Mononuclear cell (primary cell): ENCODE data around the gene CXCR2. TPM values are rescaled to one million over a fixed set of nuclear protein-coding genes. Genes with fewer than 3 reads are reported as not detected.
"Not testable (repeated sequence)": the region's sequence is repeated elsewhere in the genome, so short reads cannot be mapped to it uniquely, and the experiment has no call there.

Experiments
- H3K27me3 ChIP-seq: 2 replicates; pipeline ENCODE4 v1.6.0; 2011; ENCODE audit warnings: low read length, control low read depth; ENCODE audit not compliant: insufficient read depth
- H3K4me1 ChIP-seq: 2 replicates; pipeline ENCODE4 v1.5.1; 2011; ENCODE audit warnings: mild to moderate bottlenecking, low read length, control low read depth; ENCODE audit not compliant: insufficient read depth
- H3K4me3 ChIP-seq: 2 replicates; pipeline ENCODE4 v1.5.1; 2011; ENCODE audit warnings: mild to moderate bottlenecking, low read length, moderate library complexity
- H3K9me3 ChIP-seq: 2 replicates; pipeline ENCODE4 v1.5.1; 2011; ENCODE audit warnings: low read depth, mild to moderate bottlenecking, control low read depth, low read length
- total RNA-seq: library from RNA; depleted of rRNA; stranded (reverse); fragments of >200 nt; gene quantifications from one replicate; pipeline ENCODE4 v1.2.3, GENCODE V29; 2012

The CXCR2 gene
- total RNA-seq, 1 donor: 0.73 TPM

DNA sequence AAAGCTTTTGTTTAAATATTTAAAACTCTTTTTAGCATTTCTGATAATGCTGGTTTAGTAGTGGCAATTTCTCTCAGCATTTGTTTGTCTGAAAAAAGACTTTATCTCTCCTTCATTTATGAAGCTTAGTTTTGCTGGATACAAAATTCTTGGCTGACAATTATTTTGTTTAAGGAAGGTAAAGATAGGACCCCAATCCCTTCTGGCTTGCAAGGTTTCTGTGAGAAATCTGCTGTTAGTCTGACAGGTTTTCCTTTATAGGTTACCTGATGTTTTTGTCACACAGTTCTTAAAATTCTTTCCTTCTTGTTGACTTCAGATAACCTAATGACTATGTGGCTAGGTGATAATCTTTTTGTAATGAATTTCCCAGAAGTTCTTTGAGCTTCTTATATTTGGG lies 3.5 kb upstream of the CXCR2 start:
- H3K4me1 ChIP-seq: peaks cover 32% of the 10 kb centered on the region
- H3K9me3 ChIP-seq, H3K4me3 ChIP-seq, H3K27me3 ChIP-seq: not testable (repeated sequence)

DNA sequence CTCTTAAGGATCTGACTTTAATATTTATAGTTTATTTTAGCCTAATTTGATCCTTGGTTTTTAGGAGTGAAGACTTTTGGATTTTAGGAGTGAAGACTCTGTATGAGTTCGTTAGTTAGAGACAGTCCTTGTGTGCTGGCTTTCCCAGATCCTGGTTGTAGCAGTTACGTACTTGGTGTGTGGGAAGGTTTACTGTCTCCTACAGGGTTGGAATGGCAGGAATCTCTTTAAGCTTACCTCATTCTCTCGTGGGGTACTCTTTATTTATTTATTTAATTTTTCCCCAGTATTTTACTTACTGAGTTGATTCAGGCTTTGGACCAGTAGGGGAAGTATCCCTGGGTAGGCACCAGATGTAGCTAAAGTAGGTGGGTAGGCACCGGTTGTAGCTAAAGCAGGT lies 1.8 kb upstream of the CXCR2 start:
- no peak overlapping the region for H3K4me3 ChIP-seq
- H3K27me3 ChIP-seq: no peaks in the 10 kb centered on the region
- peaks cover 5% of the 10 kb centered on the region for H3K9me3 ChIP-seq
- peaks cover 49% of the 10 kb centered on the region for H3K4me1 ChIP-seq

DNA sequence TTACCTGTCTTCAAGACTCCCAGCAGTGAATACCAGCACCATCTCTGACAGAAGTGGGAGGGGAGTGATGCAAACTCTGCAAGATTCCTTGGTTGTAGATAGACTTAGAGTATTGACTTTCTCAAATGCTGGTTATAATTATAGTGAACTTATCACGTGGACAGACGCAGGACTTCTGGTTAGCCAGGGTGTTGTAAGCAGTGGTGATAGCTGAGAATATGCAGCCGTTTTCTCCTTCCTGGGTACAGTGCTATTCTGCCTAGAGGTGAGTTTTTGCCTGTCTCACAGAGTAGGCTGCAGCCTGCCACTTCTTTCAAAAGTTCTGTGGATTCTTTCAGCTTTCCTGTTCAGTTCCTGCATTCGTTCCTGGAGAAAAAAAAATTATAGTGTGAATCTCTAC lies 733 bp upstream of the CXCR2 start:
- Histone ChIP-seq H3K27me3 (no peaks in the 10 kb centered on the region), H3K4me3 (peak overlapping the region; percentile 31), H3K4me1 (peaks cover 59% of the 10 kb centered on the region), H3K9me3 (peaks cover 5% of the 10 kb centered on the region)

DNA sequence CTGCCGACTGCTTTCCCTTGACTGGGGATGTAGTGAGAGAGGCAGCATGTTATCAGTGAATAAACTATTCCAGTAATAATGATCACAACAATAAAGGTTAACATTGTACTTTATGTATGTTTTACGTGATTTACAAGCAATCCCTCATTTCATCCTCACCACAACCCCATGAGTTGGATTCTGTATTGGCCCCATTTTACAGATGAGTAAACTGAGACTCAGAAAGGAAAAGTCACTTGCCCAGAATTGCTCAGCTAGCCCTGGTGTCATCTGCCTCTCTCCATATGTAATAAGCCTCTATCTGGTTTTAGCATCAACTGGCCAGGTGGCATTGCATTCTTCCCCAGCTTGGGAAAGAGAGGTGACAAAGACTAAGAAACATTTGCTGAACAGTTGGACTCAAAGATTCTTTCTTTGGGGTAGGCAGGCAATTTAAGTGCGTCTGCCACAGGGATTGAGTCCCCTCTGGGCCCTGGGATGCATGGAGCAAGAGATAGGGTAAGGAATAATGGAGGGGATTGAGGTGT lies 2.2 kb downstream of the CXCR2 start:
- Histone ChIP-seq H3K4me1 (peaks cover 70% of the 10 kb centered on the region), H3K27me3 (no peaks in the 10 kb centered on the region), H3K9me3 (no peaks in the 10 kb centered on the region), H3K4me3 (peak overlapping the region; percentile 31)

DNA sequence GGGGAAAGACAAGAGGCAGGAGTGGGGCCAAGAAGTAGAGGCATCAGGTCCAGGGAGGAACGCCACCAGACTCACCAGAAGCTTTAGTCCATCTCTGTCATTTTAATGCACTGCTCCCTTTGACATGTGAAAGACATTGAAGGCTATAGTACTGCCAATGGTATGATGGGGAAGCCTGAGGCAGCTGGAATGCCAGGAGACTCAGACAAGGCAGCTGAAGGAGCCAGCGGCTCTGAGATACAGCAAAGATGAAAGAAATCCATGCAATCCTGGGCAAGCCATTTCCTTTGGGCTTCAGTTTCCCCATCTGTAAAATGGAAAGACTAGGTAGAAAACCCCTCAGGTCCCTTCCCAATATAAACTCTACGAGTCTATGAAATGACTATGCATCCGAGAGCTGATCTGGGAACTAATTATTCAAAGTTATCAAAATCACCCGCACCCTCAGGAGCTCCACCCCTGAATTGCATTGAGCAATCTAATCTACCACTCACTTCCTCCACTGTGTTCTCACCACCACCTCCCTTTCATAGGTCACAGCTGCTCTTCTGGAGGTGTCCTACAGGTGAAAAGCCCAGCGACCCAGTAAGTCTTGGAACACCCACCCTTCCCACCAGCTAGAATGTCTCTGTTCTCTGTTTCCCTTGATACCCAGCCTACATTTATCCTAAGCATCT lies 3.1 kb downstream of the CXCR2 start:
- H3K4me3 ChIP-seq: peak overlapping the region; percentile 31
- peaks cover 70% of the 10 kb centered on the region for H3K4me1 ChIP-seq

DNA sequence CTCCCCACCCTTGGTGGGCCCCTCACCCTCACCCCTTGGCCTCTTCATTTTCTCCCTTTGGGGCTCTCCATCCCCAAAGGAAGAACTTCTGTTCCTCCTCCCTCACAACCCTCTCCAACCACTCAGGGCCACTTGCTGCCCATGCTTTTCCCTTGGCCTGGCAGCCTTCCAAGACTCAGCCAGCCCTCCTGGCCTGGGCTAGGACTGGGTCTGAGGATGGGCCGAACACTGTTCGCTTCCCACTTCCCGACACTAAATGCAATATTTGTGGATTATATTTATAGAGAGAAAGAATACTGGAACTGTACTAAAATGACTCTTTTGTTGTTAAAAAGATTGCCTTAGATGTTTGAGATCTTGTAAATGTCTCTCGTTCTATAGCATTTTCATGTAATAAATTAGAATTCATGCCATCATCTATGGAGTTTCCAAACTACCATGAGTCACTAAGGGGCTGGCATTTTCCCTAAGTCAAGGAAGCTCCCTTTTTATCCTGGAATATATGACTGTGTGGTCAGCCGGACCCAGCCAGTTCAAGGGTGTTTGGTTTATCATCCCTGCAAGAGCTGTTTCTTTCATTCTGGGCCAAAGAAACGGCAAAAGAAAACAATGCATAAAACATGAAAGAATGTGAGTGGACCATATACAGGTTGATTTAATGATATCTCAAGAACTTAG lies 3.8 kb downstream of the CXCR2 start:
- H3K4me1 ChIP-seq: peaks cover 65% of the 10 kb centered on the region
- H3K9me3 ChIP-seq: no peaks in the 10 kb centered on the region
- no peaks in the 10 kb centered on the region for H3K27me3 ChIP-seq
- peak overlapping the region; percentile 31 for H3K4me3 ChIP-seq

More for the DNA sequence above, 3.1 kb downstream of the CXCR2 start:
- Histone ChIP-seq H3K27me3 (no peaks in the 10 kb centered on the region), H3K9me3 (no peaks in the 10 kb centered on the region)

DNA sequence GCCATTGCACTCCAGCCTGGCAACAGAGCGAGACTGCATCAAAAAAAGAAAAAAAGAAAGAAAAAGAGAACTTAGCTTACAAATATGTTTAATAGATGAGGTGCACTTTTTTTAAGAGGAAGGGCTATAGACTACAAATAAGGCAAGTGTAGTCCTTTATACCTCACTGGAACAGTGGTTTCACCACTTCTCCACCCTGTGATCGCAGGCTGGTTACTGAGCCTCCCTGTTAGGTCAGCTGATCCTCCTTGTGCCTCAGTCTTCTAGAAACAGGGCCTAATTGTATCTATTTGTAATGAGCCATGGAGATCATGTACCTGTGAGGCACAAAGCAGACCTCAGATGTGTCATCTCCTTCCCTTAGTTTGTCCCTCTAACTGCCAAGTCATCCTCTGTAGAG lies 4.5 kb downstream of the CXCR2 start:
- H3K4me1 ChIP-seq: peaks cover 57% of the 10 kb centered on the region
- H3K4me3 ChIP-seq: peak overlapping the region; percentile 31
- no peaks in the 10 kb centered on the region for H3K27me3 ChIP-seq
- no peaks in the 10 kb centered on the region for H3K9me3 ChIP-seq

DNA sequence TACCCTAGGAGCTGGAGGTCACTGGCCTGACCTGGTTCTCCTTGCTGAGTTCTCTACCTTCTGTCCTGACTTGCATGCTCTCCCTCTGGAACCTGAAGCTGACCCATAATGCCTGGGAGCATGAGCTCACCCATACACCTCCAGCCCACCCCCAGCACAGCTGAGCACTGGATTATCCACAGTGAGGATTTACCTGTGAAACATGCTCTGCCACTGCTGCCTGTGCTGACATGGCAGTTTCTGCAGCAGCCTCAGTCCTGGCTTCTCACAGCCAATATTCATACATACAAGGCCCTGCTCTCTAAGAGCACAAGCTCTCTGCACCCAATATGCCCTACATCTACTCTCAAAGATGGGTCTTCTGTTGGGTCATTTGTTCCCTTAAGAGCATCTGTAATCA lies 5.0 kb downstream of the CXCR2 start:
- H3K9me3 ChIP-seq: no peaks in the 10 kb centered on the region
- H3K4me1 ChIP-seq: peaks cover 53% of the 10 kb centered on the region
- no peaks in the 10 kb centered on the region for H3K27me3 ChIP-seq
- H3K4me3 ChIP-seq: peak overlapping the region; percentile 31

DNA sequence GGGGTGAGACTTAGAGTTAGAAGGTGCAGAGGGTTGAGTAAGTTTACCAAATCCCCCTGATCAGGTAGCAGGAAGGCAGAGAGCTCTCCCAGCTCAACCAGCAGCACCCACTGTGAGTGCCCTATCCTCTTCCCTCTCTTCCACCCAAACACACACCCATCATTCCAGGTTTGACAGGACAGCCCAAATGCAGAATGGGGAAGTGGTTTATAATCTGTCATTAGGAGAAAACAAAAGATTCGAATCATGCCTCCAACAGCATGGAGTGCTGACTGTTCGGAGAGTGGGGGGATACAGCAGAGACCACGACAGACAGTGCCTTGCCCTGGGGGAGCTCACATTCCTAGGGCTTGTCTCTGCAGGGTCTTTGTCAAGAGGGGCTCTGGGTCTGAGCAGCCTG lies 11.7 kb downstream of the CXCR2 start:
- H3K4me3 ChIP-seq: no peak overlapping the region
- H3K27me3 ChIP-seq: peaks cover 2% of the 10 kb centered on the region
- peaks cover 13% of the 10 kb centered on the region for H3K4me1 ChIP-seq
- no peaks in the 10 kb centered on the region for H3K9me3 ChIP-seq

DNA sequence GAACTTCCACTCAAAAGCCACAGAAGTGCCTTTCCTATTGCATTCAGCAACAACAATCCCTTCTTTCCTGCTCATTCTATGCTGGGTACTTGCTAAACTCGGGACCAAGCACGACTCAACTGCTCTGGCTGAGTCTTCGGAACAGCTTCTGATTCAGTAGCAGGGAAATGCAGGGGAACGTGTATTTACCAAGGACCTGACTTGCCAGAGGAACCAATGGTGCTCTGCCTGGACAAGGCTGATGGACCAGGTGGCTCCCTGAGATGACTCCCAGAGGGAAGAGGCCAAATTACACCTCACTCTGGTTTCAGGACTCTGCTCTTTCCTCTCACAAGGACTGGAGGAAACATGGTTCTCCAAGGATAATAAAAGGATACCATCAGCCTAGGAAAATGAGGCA lies 12.2 kb downstream of the CXCR2 start:
- Histone ChIP-seq H3K4me3 (no peak overlapping the region), H3K4me1 (peaks cover 13% of the 10 kb centered on the region), H3K9me3 (no peaks in the 10 kb centered on the region), H3K27me3 (peaks cover 2% of the 10 kb centered on the region)

DNA sequence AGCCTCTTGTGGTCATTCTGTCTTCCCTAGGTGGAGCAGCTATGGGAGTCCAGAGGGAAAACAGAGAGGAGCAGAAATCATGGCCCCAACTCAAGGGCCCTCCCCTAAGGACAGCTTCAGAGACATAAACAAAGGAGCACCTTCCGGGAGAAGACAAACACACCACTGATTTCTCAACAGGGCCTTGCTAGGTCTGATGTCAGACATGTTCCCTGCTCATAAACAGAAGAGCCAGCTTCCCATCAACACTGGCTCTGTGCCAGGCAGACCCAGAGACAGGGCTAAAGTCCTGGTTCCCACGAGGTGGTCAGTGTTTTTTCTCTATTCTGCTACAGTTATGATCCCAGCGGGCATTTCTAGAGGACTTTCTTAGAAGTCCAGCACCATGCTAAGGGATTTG lies 19.3 kb downstream of the CXCR2 start:
- Histone ChIP-seq H3K4me1 (peaks cover 7% of the 10 kb centered on the region), H3K27me3 (no peaks in the 10 kb centered on the region), H3K4me3 (no peak overlapping the region), H3K9me3 (no peaks in the 10 kb centered on the region)

DNA sequence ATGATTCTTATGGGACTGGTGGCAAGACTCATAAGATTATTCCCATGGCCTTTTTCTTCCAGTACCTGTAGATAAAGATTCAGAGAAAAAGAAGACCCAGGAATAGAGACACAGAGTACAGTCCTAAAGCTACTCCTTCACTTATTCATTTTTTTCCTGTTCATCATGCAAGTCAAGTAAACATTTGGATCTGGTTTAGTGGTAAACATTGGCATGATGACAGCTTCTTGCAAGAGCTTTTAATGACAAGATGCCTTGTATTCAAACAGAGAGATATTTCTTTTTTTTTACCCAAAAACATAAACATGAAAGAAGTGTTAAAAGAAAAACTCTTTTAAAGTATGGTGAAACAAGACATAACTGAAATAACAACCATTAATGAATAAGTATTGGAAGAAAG lies 20.2 kb downstream of the CXCR2 start:
- H3K4me1 ChIP-seq: peaks cover 9% of the 10 kb centered on the region
- no peaks in the 10 kb centered on the region for H3K9me3 ChIP-seq
- no peaks in the 10 kb centered on the region for H3K27me3 ChIP-seq
- no peak overlapping the region for H3K4me3 ChIP-seq

DNA sequence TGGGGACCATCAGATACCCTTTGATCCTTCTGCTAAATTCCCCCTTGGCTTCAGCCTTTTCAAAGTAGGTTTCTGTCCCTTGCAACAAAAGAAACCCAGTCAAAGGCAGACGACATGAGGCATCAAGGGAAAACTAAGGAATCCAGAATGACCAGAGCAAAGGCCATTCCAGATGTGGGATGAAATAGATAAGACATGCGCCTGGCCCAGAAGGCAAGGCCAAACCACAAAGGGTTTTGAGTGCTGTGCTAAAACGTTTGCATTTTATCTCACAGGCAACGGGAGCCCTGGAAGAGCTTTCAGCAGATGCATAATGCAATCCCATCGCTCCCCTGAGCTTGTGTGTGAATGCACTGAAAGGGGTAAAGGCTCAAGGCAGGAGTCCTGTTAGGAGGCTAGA lies 23.3 kb downstream of the CXCR2 start:
- Histone ChIP-seq H3K4me1 (peaks cover 9% of the 10 kb centered on the region), H3K9me3 (no peaks in the 10 kb centered on the region), H3K4me3 (no peak overlapping the region), H3K27me3 (no peaks in the 10 kb centered on the region)

DNA sequence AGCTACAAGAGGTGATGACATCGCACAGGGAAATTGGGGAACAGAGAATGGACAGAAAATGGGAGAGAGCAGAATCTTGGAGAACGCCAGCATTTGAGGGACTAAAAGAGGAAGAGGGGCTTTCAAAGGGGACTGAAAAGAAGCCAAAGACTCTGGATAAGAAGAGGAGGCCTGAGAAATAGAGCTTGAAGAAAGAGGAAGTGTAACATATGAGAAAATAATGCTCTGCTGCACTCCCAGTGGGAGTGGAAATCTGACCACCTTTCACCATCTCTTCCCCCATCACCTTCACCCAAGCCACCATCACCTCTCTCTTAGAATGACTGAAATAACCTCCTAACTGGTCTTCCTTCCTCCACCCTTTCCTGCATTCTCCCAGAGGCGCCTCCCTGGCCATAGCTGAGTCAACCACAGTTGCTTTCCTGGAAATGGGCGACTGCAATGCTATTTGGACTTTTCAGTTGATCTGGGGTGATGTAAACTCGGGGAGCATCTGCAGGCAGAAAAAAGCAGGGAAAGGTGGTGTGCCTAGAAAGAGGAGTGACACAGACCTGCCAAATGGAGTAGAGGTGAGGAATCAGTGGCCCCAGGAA lies 24.1 kb downstream of the CXCR2 start:
- H3K9me3 ChIP-seq: no peaks in the 10 kb centered on the region
- H3K4me1 ChIP-seq: peaks cover 9% of the 10 kb centered on the region
- no peak overlapping the region for H3K4me3 ChIP-seq
- H3K27me3 ChIP-seq: no peaks in the 10 kb centered on the region

DNA sequence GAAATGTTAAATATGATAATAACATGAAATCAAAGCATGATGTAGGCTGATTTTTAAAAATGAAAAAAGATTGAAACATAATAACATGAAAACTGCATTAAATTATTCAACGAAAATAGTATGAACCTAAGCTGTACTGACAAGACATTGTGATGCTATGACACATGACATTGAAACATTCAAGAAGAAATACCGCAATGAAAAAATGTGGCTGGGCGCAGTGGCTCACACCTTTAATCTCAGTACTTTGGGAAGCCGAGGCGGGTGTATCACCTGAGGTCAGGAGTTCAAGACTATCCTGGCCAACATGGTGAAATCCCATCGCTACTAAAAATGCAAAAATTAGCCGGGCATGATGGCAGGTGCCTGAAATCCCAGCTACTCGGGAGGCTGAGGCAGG lies 26.3 kb downstream of the CXCR2 start:
- Histone ChIP-seq H3K9me3 (no peaks in the 10 kb centered on the region), H3K27me3 (no peaks in the 10 kb centered on the region), H3K4me1 (peaks cover 21% of the 10 kb centered on the region), H3K4me3 (no peak overlapping the region)
